Globus pallidus (tissue), 1 donor: Measurements from ENCODE around the gene PATZ1.
"Not testable (repeated sequence)": the region's sequence is repeated elsewhere in the genome, so short reads cannot be mapped to it uniquely, and the experiment has no call there.

ENCODE experiments used
- DNase-seq: peaks from one replicate; pipeline ENCODE4 v3.0.0-alpha.2; 2015; ENCODE audit warnings: low spot score

Gene PATZ1

GRCh38 chr22:31346255-31346732 lies at the start of gene PATZ1:
PATZ1 (minus strand) TSS chr22:31346346; CDS start chr22:31345602, 744 bp downstream.
- peak; percentile 87 for DNase-seq

- no peak for DNase-seq
These were observed 48.2 kb upstream of the PATZ1 start for GRCh38 chr22:31394326-31394725.

GRCh38 chr22:31393893-31394292 lies 47.7 kb upstream of the PATZ1 start:
- no peak for DNase-seq

- not testable (repeated sequence) for DNase-seq
These were observed 32.5 kb upstream of the PATZ1 start for GRCh38 chr22:31378651-31379050.

- DNase-seq = no peak
These were observed 32.0 kb upstream of the PATZ1 start for GRCh38 chr22:31378123-31378522.

- no peak for DNase-seq
These were observed 31.5 kb upstream of the PATZ1 start for GRCh38 chr22:31377612-31378011.

- no peak for DNase-seq
These were observed 21.3 kb upstream of the PATZ1 start for GRCh38 chr22:31367426-31367825.

GRCh38 chr22:31363885-31364465 lies 17.8 kb upstream of the PATZ1 start:
- DNase-seq = no peak

GRCh38 chr22:31361743-31362142 lies 15.6 kb upstream of the PATZ1 start:
- no peak for DNase-seq

GRCh38 chr22:31360029-31360428 lies 13.9 kb upstream of the PATZ1 start:
- DNase-seq = no peak

- DNase-seq = no peak
These were observed 8.4 kb upstream of the PATZ1 start for GRCh38 chr22:31354515-31354914.

GRCh38 chr22:31350410-31350863 lies 4.3 kb upstream of the PATZ1 start:
- no peak for DNase-seq

- no peak for DNase-seq
These were observed 3.8 kb upstream of the PATZ1 start for GRCh38 chr22:31349960-31350359.

- DNase-seq = no peak
These were observed 2.6 kb upstream of the PATZ1 start for GRCh38 chr22:31348766-31349165.

GRCh38 chr22:31348009-31348337 lies 1.8 kb upstream of the PATZ1 start:
- not testable (repeated sequence) for DNase-seq

- DNase-seq = peak; percentile 66
These were observed 1.3 kb upstream of the PATZ1 start for GRCh38 chr22:31347251-31348008.

GRCh38 chr22:31346733-31347250 lies 646 bp upstream of the PATZ1 start:
- DNase-seq = peak; percentile 78

GRCh38 chr22:31345331-31346254 lies 553 bp downstream of the PATZ1 start:
- peak; percentile 83 for DNase-seq

GRCh38 chr22:31344578-31345330 lies 1.4 kb downstream of the PATZ1 start:
- no peak for DNase-seq

GRCh38 chr22:31344256-31344577 lies 1.9 kb downstream of the PATZ1 start:
- DNase-seq = no peak
